ENCODE measurements around the gene IGFBP5.

DNA sequence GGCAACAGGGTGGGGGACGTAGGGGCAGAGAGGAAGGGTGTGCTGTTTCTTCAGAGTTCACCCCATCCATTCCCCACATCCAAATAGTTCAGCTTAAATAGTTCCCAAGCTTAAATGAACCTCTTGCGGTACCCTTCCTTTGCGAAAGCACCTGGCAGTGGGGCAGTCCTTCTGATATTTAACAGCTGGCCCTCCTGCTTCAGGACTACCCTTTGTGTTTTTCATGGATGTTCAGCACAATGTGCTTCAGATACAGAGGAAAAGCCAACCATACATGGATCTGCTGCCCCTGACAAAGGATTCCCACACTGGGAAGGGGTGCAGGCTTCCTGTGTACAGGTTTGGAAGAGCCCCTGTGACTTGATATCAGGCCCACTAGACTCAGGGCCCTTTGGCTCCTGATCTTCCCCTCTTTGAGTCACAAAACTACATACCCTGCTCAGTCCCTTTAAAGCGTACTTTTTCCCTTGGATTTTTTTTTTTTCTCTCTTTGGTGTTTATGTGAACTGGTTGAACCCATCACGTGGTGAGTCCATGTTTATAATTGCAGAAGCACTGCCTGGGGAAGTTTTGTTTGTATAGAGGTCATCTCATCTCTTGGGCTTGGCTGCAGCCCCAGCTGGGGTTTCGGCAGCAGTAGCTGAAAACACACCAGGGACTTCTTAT, 45.3 kb upstream of the IGFBP5 start:
- TF ChIP-seq, protein P1, sequence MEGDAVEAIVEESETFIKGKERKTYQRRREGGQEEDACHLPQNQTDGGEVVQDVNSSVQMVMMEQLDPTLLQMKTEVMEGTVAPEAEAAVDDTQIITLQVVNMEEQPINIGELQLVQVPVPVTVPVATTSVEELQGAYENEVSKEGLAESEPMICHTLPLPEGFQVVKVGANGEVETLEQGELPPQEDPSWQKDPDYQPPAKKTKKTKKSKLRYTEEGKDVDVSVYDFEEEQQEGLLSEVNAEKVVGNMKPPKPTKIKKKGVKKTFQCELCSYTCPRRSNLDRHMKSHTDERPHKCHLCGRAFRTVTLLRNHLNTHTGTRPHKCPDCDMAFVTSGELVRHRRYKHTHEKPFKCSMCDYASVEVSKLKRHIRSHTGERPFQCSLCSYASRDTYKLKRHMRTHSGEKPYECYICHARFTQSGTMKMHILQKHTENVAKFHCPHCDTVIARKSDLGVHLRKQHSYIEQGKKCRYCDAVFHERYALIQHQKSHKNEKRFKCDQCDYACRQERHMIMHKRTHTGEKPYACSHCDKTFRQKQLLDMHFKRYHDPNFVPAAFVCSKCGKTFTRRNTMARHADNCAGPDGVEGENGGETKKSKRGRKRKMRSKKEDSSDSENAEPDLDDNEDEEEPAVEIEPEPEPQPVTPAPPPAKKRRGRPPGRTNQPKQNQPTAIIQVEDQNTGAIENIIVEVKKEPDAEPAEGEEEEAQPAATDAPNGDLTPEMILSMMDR (IDR thresholded peaks at IDR 0.05 in 8 of 11, conservative IDR thresholded peaks at IDR 0.05 in 3 of 11) = no peak
- TF ChIP-seq POLR2A (IDR thresholded peaks at IDR 0.05) (no peak), POLR2AphosphoS5 (IDR thresholded peaks at IDR 0.05) (no peak)

Data from spleen (tissue), 7 donors.